ENCODE results near the gene DNM3.

DNM3 gene

GRCh38 chr1:171931752-171932151 is 90.5 kb downstream of the DNM3 start:
- no peak for DNase-seq

GRCh38 chr1:171934664-171935063 is 93.4 kb downstream of the DNM3 start:
- no peak for DNase-seq

GRCh38 chr1:171935086-171935485 is 93.8 kb downstream of the DNM3 start:
- DNase-seq: no peak

DNA sequence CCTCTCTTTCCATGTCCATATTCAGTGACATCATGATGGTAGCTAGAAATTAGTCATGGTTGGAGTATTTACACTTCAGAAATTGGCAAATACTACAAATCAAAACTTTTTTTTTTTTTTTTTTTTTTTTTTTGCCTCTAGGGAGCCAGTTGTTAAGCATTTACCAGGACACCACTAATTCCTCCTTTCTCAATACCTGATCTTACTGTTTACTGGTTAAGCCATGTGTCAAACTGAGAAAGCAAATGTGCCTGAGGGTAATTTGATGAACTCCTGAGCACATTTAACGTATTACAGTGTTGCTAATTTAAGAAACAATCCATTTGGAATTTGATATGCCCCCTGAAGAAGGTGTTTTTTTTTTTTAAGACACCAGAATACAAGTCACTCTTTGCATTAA is 94.4 kb downstream of the DNM3 start:
- DNase-seq: peak; percentile 15

DNA sequence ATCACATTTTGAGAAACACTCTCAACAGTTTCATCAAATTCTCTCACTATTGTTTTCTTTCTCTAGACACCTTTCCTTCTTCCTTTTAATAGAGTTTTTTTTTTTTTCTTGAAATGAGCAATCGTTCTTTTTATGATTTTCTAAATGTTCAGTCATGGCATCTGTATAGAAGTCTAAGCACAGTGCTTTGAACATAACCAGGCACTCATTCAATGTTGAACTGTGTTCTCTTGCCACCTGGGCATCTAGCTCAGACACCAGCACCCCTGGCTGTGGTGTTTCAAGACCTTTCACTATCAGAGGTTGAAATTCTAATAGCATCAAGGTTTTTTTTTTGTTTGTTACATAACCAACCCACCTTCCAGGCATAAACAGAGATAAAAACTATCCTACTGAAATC is 96.6 kb downstream of the DNM3 start:
- DNase-seq: no peak

- no peak for DNase-seq
These were observed 98.4 kb downstream of the DNM3 start for GRCh38 chr1:171939740-171940139.

- no peak for DNase-seq
These were observed 99.1 kb downstream of the DNM3 start for GRCh38 chr1:171940368-171940767.

DNA sequence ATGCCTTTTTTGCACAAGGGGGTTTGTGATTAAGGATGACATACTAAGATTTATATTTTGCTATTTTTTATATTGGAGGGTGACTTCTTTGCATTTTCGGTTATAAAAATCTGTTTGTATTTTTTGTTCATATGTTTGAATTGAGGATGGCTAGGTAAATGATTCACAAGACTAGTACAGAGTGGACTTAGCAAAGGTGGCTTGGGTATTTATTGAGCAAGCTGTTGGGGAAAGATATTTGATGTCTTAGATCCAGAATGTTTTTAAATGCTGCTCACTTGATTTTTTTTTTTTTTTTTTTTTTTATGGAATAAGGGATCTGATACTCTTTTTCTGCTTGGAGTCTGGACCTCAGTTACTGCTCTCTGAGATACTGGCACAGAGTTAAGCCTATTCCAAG is 100.6 kb downstream of the DNM3 start:
- DNase-seq: no peak

- no peak for DNase-seq
These were observed 102.8 kb downstream of the DNM3 start for GRCh38 chr1:171943973-171944561.

- DNase-seq: no peak
These were observed 107.2 kb downstream of the DNM3 start for GRCh38 chr1:171948511-171948910.

- no peak for DNase-seq
These were observed 108.0 kb downstream of the DNM3 start for GRCh38 chr1:171949316-171949715.

DNA sequence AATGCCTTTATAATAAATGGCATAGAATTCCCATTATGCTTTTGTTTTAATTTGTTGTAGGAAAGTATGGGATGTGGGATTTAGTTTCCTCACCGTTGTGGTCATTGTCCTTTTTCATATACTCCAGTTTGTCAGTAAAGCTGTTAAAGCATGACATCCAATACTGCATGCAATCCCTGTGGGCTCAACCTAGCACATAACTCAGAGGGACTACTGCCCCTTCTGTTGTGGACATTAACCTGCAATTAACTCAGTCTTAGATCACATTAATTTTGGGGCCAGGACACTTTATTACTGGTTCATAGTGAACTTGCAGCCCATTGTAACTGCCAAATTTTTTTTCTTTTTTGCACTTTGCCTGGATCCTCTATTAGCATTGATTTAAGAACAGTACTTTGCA is 112.5 kb downstream of the DNM3 start:
- no peak for DNase-seq

DNA sequence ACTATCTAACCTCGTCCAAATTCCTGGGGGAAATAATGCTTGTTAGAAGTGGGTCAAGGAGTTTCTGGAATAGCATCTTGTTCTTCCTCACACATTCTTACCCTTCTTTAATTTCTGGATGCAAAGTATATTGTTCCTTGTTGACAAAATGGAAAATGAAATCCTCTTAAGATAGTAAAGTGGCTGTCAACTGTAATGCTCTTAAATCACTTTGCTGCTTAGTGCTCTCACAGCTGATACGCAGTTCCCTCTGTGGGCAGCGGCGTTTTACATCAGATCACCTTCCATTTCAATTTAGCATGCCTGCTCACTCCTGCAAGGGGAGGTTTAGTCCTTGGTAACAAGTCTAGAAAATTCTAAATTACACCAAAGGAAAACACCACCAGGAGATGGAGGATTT is 113.1 kb downstream of the DNM3 start:
- no peak for DNase-seq

DNA sequence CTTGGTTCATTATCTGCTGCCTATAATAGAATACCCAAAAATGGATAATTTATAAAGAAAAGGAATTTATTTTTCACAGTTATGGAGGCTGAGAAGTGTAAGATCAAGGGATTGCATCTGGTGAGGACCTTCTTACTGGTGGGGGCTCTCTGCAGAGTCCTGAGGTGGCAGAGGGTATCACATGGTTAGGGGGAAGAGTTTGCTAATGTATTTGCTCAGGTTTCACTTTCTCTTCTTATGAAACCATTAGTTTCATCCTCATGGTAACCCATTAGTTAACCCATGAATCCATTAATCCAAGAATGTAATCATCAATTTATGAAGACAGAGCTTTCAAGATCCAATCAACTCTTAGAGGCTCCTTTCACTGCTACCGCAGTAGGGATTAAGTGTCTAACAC is 120.6 kb downstream of the DNM3 start:
- DNase-seq: no peak

DNA sequence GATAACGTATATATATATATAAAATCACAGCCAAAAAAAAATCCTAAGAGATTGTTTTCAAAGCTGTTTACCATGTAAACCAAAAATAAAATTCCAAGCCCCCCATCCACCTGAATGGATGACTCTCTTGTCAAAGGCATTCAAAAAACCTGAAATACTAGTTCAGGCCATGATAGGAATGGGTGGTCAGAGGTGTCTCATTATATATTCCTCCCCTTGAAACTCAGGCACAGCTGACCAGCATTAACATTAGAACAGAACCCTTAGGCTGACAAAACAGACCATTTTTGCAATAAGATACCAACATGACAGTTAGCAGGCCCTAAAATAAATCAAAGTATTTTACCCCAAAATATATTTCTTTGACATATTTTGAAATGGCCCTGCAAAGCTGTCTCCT is 122.5 kb downstream of the DNM3 start:
- DNase-seq: no peak

DNA sequence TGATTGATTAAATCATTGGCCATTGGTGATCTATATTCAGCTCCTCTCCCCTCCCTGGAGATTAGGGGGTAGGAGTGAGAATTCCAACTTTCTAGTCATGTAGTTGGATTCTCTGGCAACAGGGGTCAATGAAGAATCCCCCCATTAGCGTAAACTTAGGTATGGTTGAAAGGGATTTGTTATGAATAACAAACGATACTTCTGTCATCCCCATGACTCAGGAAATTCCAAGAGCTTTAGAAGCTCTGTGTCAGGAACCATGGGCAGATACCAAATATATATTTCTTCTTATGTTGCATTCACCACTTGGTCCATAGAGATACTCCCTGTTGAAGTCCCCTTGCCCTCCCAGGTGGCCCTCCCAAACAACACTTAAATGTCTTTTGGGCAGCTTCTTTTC is 124.5 kb downstream of the DNM3 start:
- DNase-seq: no peak

DNA sequence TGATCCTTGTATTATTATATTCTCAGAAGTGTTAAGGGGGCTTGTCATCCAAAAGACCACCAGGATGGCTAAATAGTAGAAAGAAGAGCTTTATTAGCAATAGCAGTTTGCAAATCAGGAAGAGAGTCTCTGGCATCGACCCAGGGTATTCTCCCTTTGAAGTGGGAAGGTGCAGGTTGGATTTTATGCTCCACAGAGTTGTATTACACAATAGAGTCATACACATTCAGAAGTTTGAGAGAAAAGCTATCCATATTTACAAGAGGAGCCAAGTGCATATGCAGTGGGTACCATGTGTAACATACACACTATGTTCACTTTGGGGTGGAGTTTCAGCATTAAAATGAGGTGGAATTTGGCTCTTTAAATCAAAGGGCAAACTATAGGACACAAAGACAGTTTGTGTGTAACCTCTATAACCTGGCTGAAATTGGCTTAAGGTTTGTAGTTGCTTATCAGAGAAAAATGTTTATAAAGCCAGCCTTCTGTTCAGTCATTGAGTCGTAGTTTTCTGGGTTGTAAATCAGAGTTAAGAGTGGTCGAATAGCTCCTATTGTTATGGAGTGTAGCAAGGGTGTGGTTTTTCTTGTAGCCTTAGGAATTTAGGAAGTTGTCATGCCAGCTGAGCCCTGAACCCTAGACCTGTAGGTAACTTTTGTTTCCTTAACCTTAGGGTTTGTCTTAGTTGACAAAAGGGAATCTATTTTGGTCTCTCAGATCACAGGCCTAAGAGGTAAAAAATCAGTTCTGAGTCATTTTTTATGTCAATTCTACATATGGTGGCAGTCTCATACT is 125.3 kb downstream of the DNM3 start:
- DNase-seq: no peak

DNA sequence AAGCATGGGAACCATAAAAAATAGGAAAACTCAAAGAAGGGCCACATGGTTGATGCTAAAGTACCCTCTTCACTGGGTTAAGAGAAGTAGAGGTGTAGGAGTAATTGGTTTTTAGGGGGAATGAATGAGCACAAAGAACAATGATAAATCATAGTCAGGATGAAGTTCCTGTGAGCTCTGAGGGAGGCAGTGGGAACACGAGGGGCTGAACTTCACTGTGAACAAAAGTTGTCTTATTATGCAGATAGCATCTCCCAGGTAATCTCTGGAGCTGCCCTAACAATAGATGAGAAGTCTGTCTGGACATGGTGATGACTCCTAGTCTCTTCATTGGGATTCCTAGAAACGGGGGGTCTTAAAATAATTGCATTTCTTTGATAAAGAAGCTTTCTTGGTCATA is 127.9 kb downstream of the DNM3 start:
- DNase-seq: no peak

- DNase-seq: no peak
These were observed 128.5 kb downstream of the DNM3 start for GRCh38 chr1:171969813-171970212.

GRCh38 chr1:171972846-171973245 is 131.5 kb downstream of the DNM3 start:
- no peak for DNase-seq

DNA sequence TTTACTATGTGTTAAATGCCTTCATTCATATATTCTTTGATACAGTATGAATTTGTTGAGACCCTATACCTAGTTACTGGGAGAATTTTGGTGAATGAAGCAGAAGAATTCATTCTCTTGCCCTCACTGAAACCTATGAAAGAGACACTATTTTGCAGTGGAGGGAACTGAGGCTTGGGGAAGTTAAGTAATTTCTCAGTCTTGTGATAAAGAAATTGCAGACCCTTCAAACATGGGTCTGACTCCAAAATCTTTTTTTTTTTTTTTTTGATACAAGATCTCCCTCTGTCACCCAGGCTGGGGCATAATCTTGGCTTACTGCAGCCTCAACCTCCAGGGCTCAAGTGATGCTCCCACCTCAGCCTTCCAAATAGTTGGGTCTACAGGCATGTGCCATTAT is 132.1 kb downstream of the DNM3 start:
- DNase-seq: no peak

DNA sequence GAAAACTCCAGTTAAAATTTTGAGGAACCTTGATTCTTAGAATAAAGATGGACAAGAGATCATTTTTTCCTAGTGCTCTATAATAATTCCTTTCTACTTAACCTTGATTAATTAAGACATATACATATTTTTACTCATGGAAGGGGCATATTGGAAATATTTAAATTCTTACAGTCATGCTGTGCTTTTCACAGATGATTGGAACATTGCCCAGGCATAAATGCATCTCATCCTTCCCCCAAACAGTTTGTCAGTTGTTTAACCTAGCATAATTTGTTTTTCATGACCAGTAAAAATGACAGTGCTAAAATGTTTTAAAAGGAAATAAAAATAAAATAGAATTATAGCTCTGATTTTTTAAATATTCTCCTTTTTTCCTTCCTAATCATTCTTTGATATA is 140.0 kb downstream of the DNM3 start:
- DNase-seq: no peak

- no peak for DNase-seq
These were observed 142.3 kb downstream of the DNM3 start for GRCh38 chr1:171983584-171983983.

GRCh38 chr1:171984262-171984661 is 143.0 kb downstream of the DNM3 start:
- no peak for DNase-seq
